Spleen (tissue), 11 donors: ENCODE data around the gene FRMD4A. TPM values are rescaled to one million over a fixed set of nuclear protein-coding genes. Genes with fewer than 3 reads are reported as not detected.
"Not testable (repeated sequence)": the region's sequence is repeated elsewhere in the genome, so short reads cannot be mapped to it uniquely, and the experiment has no call there.

Experiments
- DNase-seq: peaks from one replicate; pipeline ENCODE4 v3.0.0-alpha.2; 2020
- H3K27ac ChIP-seq, 8 donors: fragments of 200-600 bp; sonication (generic) in 7 of 8; 1 replicate in 4 of 8; 2 replicates in 4 of 8; pipeline versions ENCODE4 v1.5.0 to v1.8.0; 2016 to 2021; ENCODE audit warnings: inconsistent platforms in 4 of 8, mild to moderate bottlenecking in 4 of 8, moderate library complexity in 1 of 8
- H3K27me3 ChIP-seq, 7 donors: fragments of 200-600 bp; sonication (generic) in 6 of 7; replicated peaks in 1 of 7; 1 replicate in 4 of 7; 2 replicates in 3 of 7; pipeline versions ENCODE4 v1.5.0 to v1.8.0; 2016 to 2021; ENCODE audit warnings: inconsistent platforms in 3 of 7, mild to moderate bottlenecking in 1 of 7
- H3K36me3 ChIP-seq, 6 donors: fragments of 200-600 bp; sonication (generic) in 5 of 6; 1 replicate in 4 of 6; 2 replicates in 2 of 6; pipeline versions ENCODE4 v1.5.0 to v1.8.0; 2016 to 2021; ENCODE audit warnings: inconsistent platforms in 2 of 6
- H3K4me1 ChIP-seq, 6 donors: fragments of 200-600 bp; sonication (generic) in 5 of 6; 1 replicate in 3 of 6; 2 replicates in 3 of 6; pipeline versions ENCODE4 v1.5.0 to v1.8.0; 2016 to 2021; ENCODE audit warnings: inconsistent platforms in 3 of 6
- H3K4me3 ChIP-seq, 8 donors: fragments of 200-600 bp; sonication (generic) in 7 of 8; 1 replicate in 4 of 8; 2 replicates in 4 of 8; pipeline versions ENCODE4 v1.5.0 to v1.8.0; 2016 to 2021; ENCODE audit warnings: inconsistent platforms in 4 of 8, mild to moderate bottlenecking in 4 of 8, moderate library complexity in 2 of 8
- H3K9me3 ChIP-seq, 8 donors: fragments of 200-600 bp; sonication (generic) in 7 of 8; 1 replicate in 4 of 8; 2 replicates in 4 of 8; pipeline versions ENCODE4 v1.5.0 to v1.8.0; 2016 to 2021; ENCODE audit warnings: inconsistent platforms in 4 of 8
- POLR2A ChIP-seq, 3 donors: fragments of 450-650 bp; IDR thresholded peaks; one replicate each; pipeline ENCODE4 v1.5.1; 2017; ENCODE audit warnings: antibody characterized with exemption in 3 of 3, mild to moderate bottlenecking in 1 of 3
- POLR2AphosphoS5 ChIP-seq, 3 donors: sonication (generic); formaldehyde crosslinking; IDR thresholded peaks; one replicate each; pipeline ENCODE4 v1.5.1; 2017; ENCODE audit warnings: antibody characterized with exemption in 3 of 3
- WGBS, 5 donors: extraction: QIAGEN DNeasy Blood & Tissue Kit in 3 of 5; methylation state at CpG; one replicate each; pipeline versions ENCODE4 v1.1.5 to v1.1.7; 2013 to 2018; 5-methylcytosine and 5-hydroxymethylcytosine counted together
- intact Hi-C: fragments of 100-400 bp; cut with DNase I; formaldehyde crosslinking; loops from one replicate; pipeline ENCODE4 v1.15.0; 2023; ENCODE audit warnings: low total_unique reads
- polyA plus RNA-seq, 3 donors: library from polyadenylated mRNA; stranded (reverse); fragments of 200-250 nt; gene quantifications; one replicate each; pipeline ENCODE4 v1.2.1, GENCODE V29; 2013
- total RNA-seq, 7 donors: library from RNA; depleted of rRNA in 3 of 7; stranded (reverse); fragments of >200 nt in 3 of 7; fragmentation: NEBNext Ultra II Directional in 4 of 7; extraction: Animal tissue kit (Norgen Biotek cat#: 25700) in 4 of 7; gene quantifications; one replicate each; pipeline versions ENCODE4 v1.1.0 to v1.2.1, GENCODE V29; 2016 to 2021
- TF ChIP-seq, protein P1 (sequence below), 11 experiments: fragments of 200-600 bp in 7 of 11; fragments of 450-650 bp in 4 of 11; sonication (generic) in 4 of 11; IDR thresholded peaks in 8 of 11; conservative IDR thresholded peaks in 3 of 11; 1 replicate in 7 of 11; 2 replicates in 4 of 11; pipeline versions ENCODE4 v1.4.0 to v1.8.0; 2016 to 2021; ENCODE audit warnings: antibody characterized with exemption in 11 of 11, inconsistent platforms in 4 of 11, mild to moderate bottlenecking in 1 of 11
- donor health status: healthy with polysubstance abuse.
- donor health status: DM: no; HTN: no; CAD: no; lungs with moderate emphysema.
- donor health status: DM: no; HTN: no; CAD: no.
- donor health status: Bipolar disorder and iron deficiency.
- donor health status: healthy.
- donor health status: DM: no; HTN: no; CAD: no.
- donor health status: DM: yes; HTN: yes; CAD: no.

The FRMD4A gene
- total and polyA plus RNA-seq, 10 donors: 9.2 to 141 (median 80.5) TPM

DNA sequence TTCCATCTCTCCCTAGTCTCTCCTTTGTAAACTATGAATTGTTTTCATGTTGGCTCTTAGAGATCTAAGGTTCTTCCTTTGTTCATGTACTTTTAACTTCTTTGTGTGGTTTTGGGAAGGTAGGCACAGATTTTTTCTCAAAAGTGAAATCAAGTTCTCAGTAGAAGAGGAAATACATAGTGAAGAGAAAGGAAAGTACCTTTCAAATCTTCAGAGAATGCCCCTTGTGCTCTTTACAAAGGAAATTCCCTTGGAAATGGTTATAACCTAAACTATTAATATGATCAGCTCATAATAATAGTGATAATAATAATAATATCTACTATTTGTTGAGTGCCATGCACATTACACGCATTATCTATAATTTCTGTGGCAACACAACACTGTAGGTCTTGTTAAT is 425.4 kb downstream of the FRMD4A start:
- Histone ChIP-seq H3K27me3 (no peaks in the 10 kb centered on the region), H3K27ac (no peak overlapping the region), H3K36me3 (no peaks in the 10 kb centered on the region), H3K9me3 (no peaks in the 10 kb centered on the region), H3K4me1 (peaks cover 0 to 10% (median 0%) of the 10 kb centered on the region in 6 donors), H3K4me3 (no peak overlapping the region)
- DNase-seq: no peak
- intact Hi-C loops: no loop called here
- no peak for TF ChIP-seq POLR2AphosphoS5 (IDR thresholded peaks at IDR 0.05)
- TF ChIP-seq POLR2A (IDR thresholded peaks at IDR 0.05): no peak
- TF ChIP-seq, protein P1, sequence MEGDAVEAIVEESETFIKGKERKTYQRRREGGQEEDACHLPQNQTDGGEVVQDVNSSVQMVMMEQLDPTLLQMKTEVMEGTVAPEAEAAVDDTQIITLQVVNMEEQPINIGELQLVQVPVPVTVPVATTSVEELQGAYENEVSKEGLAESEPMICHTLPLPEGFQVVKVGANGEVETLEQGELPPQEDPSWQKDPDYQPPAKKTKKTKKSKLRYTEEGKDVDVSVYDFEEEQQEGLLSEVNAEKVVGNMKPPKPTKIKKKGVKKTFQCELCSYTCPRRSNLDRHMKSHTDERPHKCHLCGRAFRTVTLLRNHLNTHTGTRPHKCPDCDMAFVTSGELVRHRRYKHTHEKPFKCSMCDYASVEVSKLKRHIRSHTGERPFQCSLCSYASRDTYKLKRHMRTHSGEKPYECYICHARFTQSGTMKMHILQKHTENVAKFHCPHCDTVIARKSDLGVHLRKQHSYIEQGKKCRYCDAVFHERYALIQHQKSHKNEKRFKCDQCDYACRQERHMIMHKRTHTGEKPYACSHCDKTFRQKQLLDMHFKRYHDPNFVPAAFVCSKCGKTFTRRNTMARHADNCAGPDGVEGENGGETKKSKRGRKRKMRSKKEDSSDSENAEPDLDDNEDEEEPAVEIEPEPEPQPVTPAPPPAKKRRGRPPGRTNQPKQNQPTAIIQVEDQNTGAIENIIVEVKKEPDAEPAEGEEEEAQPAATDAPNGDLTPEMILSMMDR (IDR thresholded peaks at IDR 0.05 in 8 of 11, conservative IDR thresholded peaks at IDR 0.05 in 3 of 11): no peak
- 89 to 96% (median 91%) methylated on average over 1 of the region's 1 CpG for WGBS, 5 donors

DNA sequence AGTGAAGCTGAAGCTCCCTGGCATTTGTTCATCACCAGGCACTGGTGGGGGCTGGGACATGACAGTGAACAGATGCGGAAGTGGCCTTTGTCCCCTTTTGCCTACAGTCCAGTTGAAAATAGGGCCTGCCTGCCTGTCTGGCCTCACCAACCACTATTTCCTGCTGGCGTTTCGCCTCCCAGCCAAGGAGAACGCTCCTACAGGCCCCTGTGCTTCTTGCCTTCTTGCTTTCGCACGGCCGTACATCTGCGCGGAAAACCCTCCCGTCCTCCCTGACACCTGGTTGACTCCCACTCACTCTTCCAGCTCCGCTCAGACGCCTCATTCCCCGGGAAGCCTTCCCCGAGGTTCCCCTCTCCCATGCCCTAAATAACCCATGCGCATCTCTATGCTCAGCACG is 426.7 kb downstream of the FRMD4A start:
- WGBS, 5 donors: 56 to 75% (median 61%) methylated on average over 16 of the region's 16 CpGs
- H3K9me3 ChIP-seq: no peaks in the 10 kb centered on the region
- H3K27me3 ChIP-seq: no peaks in the 10 kb centered on the region
- peaks cover 0 to 3% (median 0%) of the 10 kb centered on the region in 6 donors for H3K4me1 ChIP-seq
- H3K4me3 ChIP-seq: no peak overlapping the region
- intact Hi-C loops: no loop called here
- no peaks in the 10 kb centered on the region for H3K36me3 ChIP-seq
- TF ChIP-seq POLR2A (IDR thresholded peaks at IDR 0.05) (no peak), POLR2AphosphoS5 (IDR thresholded peaks at IDR 0.05) (no peak)
- TF ChIP-seq, protein P1 (IDR thresholded peaks at IDR 0.05 in 8 of 11, conservative IDR thresholded peaks at IDR 0.05 in 3 of 11): no peak
- no peak for DNase-seq
- peak overlapping the region in 5 of 8 donors; percentile 5 to 65 (median 12) for H3K27ac ChIP-seq

DNA sequence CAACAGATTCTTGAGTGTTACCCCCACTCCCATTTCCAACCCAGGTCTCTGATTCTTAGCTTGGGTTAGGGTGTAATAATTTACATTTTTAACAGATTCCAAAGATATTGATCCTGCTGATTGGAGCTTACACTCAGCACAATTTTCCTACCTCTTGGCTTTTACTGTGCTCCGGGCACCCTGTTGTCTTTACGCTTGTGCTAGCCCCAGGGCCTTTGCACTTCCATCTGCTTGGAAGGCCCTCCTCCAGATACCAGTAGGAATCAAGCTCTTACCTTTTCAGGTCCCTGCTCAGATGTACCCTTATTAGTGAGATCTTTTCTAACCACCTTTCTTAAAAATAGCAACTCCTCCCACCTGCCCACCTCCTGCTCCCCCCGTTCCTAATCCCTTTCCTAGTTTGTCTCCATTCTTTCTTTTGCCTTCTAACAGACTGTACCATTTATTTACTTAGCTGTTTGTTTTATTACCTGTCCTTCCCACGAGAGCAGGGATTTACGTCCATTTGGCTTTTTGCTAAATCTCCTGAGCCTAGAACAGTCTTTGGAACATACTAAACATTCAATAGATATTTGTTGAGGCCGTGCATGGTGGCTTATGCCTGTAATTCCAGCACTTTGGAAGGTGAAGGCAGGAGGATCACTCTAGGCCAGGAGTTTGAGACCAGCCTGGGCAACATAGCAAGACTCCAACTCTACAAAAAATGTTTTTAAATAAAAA is 427.7 kb downstream of the FRMD4A start:
- Histone ChIP-seq H3K36me3 (no peaks in the 10 kb centered on the region), H3K9me3 (no peaks in the 10 kb centered on the region), H3K4me1 (no peaks in the 10 kb centered on the region), H3K27ac (no peak overlapping the region), H3K27me3 (no peaks in the 10 kb centered on the region), H3K4me3 (no peak overlapping the region)
- 87 to 95% (median 90%) methylated on average over 6 of the region's 6 CpGs for WGBS, 5 donors
- TF ChIP-seq, protein P1 (IDR thresholded peaks at IDR 0.05 in 8 of 11, conservative IDR thresholded peaks at IDR 0.05 in 3 of 11): no peak
- TF ChIP-seq POLR2AphosphoS5 (IDR thresholded peaks at IDR 0.05) (no peak), POLR2A (IDR thresholded peaks at IDR 0.05) (no peak)
- intact Hi-C loops: no loop called here
- no peak for DNase-seq

DNA sequence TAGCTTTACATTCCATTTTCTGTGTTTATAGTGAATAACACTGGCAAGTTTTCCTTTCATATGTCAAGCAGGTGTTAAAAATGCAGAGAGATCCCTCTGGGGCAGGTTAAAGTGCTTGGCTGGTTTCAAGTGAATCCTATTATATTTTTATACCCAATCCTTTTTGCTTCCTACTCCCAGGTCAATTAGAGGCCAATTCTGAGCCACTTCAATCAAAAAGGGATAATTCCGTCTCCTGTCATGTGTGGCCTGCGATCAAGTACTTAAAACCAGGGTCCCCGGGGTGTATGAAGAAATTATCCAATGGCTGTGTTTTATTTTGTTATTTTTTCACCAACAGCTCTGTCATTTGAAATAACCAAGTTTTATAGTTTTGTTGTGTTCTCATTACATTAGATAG is 430.8 kb downstream of the FRMD4A start:
- TF ChIP-seq, protein P1 (IDR thresholded peaks at IDR 0.05 in 8 of 11, conservative IDR thresholded peaks at IDR 0.05 in 3 of 11): no peak
- no peak for TF ChIP-seq POLR2AphosphoS5 (IDR thresholded peaks at IDR 0.05)
- TF ChIP-seq POLR2A (IDR thresholded peaks at IDR 0.05): no peak
- Histone ChIP-seq H3K36me3 (no peaks in the 10 kb centered on the region), H3K27me3 (peaks cover 0 to 7% (median 0%) of the 10 kb centered on the region in 7 donors), H3K4me3 (no peak overlapping the region), H3K9me3 (peaks cover 0 to 10% (median 0%) of the 10 kb centered on the region in 8 donors), H3K4me1 (no peaks in the 10 kb centered on the region), H3K27ac (no peak overlapping the region)
- no peak for DNase-seq
- intact Hi-C loops: no loop called here
- WGBS, 5 donors: 73 to 93% (median 89%) methylated on average over 3 of the region's 3 CpGs

DNA sequence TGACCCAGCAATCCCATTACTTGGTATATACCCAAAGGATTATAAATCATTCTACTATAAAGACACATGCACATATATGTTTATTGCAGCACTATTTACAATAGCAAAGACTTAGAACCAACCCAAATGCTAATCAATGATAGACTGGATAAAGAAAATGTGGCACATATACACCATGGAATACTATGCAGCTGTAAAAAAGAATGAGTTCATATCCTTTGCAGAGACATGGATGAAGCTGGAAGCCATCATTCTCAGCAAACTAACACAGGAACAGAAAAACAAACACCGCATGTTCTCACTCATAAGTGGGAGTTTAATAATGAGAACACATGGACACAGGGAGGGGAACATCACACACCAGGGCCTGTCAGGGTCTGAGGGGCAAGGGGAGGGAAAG is 434.6 kb downstream of the FRMD4A start:
- H3K27me3 ChIP-seq: peaks cover 0 to 45% (median 24%) of the 10 kb centered on the region in 7 donors
- H3K9me3 ChIP-seq, DNase-seq, H3K36me3 ChIP-seq, H3K4me3 ChIP-seq, H3K27ac ChIP-seq, intact Hi-C loops: not testable (repeated sequence)
- 93 to 100% (median 97%) methylated on average over 1 of the region's 1 CpG for WGBS, 5 donors
- peaks cover 3 to 23% (median 10%) of the 10 kb centered on the region in 6 donors for H3K4me1 ChIP-seq
